ENCODE data around the gene NRP1.

DNA sequence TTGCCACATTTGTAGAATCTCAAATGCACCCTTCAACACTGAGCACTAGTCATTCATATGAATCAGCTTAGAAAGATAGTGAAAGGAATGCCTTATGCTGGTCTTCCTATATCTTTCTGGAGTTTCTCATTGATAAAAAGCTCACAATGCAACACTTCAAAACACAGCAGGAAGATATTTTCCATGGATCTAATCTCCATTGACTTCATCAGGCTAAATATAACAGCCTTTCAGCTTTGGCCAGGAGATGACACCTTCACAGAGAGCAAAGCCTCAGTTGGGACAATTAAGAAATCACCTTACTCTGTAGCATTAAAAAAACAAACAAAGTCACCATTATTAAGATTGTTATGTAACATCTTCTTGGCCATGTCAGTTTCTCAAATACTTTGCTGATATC, 6.7 kb downstream of the NRP1 start:
- TF ChIP-seq, protein P1, sequence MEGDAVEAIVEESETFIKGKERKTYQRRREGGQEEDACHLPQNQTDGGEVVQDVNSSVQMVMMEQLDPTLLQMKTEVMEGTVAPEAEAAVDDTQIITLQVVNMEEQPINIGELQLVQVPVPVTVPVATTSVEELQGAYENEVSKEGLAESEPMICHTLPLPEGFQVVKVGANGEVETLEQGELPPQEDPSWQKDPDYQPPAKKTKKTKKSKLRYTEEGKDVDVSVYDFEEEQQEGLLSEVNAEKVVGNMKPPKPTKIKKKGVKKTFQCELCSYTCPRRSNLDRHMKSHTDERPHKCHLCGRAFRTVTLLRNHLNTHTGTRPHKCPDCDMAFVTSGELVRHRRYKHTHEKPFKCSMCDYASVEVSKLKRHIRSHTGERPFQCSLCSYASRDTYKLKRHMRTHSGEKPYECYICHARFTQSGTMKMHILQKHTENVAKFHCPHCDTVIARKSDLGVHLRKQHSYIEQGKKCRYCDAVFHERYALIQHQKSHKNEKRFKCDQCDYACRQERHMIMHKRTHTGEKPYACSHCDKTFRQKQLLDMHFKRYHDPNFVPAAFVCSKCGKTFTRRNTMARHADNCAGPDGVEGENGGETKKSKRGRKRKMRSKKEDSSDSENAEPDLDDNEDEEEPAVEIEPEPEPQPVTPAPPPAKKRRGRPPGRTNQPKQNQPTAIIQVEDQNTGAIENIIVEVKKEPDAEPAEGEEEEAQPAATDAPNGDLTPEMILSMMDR (conservative IDR thresholded peaks at IDR 0.05; ENCODE audit: low read depth, low read length) = peak; percentile 97
- TF ChIP-seq EZH2 (IDR thresholded peaks at IDR 0.05; ENCODE audit: low read length, unreplicated experiment) (no peak), EZH2phosphoT487 (IDR thresholded peaks at IDR 0.05; ENCODE audit: borderline replicate concordance, low read length) (no peak)

Data from PC-3 (cell line).